Measurements from ENCODE around the gene CCDC102A. TPM values are rescaled to one million over a fixed set of nuclear protein-coding genes. Genes with fewer than 3 reads are reported as not detected.

The CCDC102A gene
- total and polyA plus RNA-seq, 10 of the 15 experiments (the other 5 are each of a cell fraction or from before 2014, with no cell fraction given), result 0.03 to 5.9 (median 2.4) TPM

GRCh38 chr16:57485916-57486857 lies 50.2 kb downstream of the CCDC102A start, which contains the start of gene DOK4 (continued):
- TF ChIP-seq MLLT1 (IDR thresholded peaks at IDR 0.05) (peak; percentile 84; the same call in 1 of the 2 replicates), EGR1 (IDR thresholded peaks at IDR 0.05; ENCODE audit: borderline replicate concordance in 1 of 2, low read depth in 2 of 2, low read length in 2 of 2) (peak in 1 of 2 experiments; percentile 62; a peak in 1 of 3 replicates), SP1 (IDR thresholded peaks at IDR 0.05; ENCODE audit: low read depth, low read length) (no peak), ZNF24 (IDR thresholded peaks at IDR 0.05) (peak; percentile 83), NR2F1 (conservative IDR thresholded peaks at IDR 0.05) (peak; percentile 69), RUNX3 (IDR thresholded peaks at IDR 0.05; ENCODE audit: low read length) (0 out of 2 replicates have a peak, but pooled peaks have one; percentile 32), EP300 (IDR thresholded peaks at IDR 0.05; ENCODE audit: borderline replicate concordance in 1 of 2, control insufficient read depth in 1 of 2, low read depth in 2 of 2, low read length in 2 of 2) (no peak), SMARCA5 (IDR thresholded peaks at IDR 0.05) (peak; percentile 85), LARP7 (IDR thresholded peaks at IDR 0.05) (peak; percentile 71; the same call in 1 of the 2 replicates), RCOR1 (conservative IDR thresholded peaks at IDR 0.05; ENCODE audit: low read depth, low read length) (no peak), BRCA1 (IDR thresholded peaks at IDR 0.05; ENCODE audit: low read depth, low read length) (no peak), CBFB (IDR thresholded peaks at IDR 0.05; ENCODE audit: low read depth) (no peak), GATAD2B (conservative IDR thresholded peaks at IDR 0.05; ENCODE audit: low read depth) (peak; percentile 75), TCF12 (IDR thresholded peaks at IDR 0.05; ENCODE audit: low read depth, low read length) (no peak), DPF2 (IDR thresholded peaks at IDR 0.05) (peak; percentile 57; the same call in 1 of the 2 replicates), NBN (IDR thresholded peaks at IDR 0.05) (peak; percentile 64), HDGF (IDR thresholded peaks at IDR 0.05) (peak; percentile 93), BHLHE40 (IDR thresholded peaks at IDR 0.05; ENCODE audit: borderline replicate concordance in 1 of 2, low read depth in 2 of 2, low read length in 1 of 2) (no peak), ZNF622 (IDR thresholded peaks at IDR 0.05) (no peak), CHD1 (IDR thresholded peaks at IDR 0.05; ENCODE audit: low read depth, low read length) (no peak), IKZF2 (IDR thresholded peaks at IDR 0.05) (peak in 1 of 2 experiments; percentile 15; a peak in 2 of 4 replicates)
- TF ChIP-seq, protein P1, sequence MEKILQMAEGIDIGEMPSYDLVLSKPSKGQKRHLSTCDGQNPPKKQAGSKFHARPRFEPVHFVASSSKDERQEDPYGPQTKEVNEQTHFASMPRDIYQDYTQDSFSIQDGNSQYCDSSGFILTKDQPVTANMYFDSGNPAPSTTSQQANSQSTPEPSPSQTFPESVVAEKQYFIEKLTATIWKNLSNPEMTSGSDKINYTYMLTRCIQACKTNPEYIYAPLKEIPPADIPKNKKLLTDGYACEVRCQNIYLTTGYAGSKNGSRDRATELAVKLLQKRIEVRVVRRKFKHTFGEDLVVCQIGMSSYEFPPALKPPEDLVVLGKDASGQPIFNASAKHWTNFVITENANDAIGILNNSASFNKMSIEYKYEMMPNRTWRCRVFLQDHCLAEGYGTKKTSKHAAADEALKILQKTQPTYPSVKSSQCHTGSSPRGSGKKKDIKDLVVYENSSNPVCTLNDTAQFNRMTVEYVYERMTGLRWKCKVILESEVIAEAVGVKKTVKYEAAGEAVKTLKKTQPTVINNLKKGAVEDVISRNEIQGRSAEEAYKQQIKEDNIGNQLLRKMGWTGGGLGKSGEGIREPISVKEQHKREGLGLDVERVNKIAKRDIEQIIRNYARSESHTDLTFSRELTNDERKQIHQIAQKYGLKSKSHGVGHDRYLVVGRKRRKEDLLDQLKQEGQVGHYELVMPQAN (conservative IDR thresholded peaks at IDR 0.05), result peak; percentile 56; the same call in 1 of the 2 replicates
- TF ChIP-seq, protein P2, sequence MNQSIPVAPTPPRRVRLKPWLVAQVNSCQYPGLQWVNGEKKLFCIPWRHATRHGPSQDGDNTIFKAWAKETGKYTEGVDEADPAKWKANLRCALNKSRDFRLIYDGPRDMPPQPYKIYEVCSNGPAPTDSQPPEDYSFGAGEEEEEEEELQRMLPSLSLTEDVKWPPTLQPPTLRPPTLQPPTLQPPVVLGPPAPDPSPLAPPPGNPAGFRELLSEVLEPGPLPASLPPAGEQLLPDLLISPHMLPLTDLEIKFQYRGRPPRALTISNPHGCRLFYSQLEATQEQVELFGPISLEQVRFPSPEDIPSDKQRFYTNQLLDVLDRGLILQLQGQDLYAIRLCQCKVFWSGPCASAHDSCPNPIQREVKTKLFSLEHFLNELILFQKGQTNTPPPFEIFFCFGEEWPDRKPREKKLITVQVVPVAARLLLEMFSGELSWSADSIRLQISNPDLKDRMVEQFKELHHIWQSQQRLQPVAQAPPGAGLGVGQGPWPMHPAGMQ (IDR thresholded peaks at IDR 0.05; ENCODE audit: borderline replicate concordance), result no peak

All from GM12878 (cell line).